Pulmonary artery endothelial cell (primary cell): ENCODE results near the gene CDON. TPM values are rescaled to one million over a fixed set of nuclear protein-coding genes. Genes with fewer than 3 reads are reported as not detected.

Experiments
- DNase-seq: peaks from one replicate; pipeline ENCODE4 v3.0.0-alpha.2; 2011; ENCODE audit warnings: low read depth, low spot score
- total RNA-seq: library from RNA; depleted of rRNA; stranded (reverse); fragments of >200 nt; gene quantifications from 2 replicates; pipeline ENCODE4 v1.2.3, GENCODE V29; 2014

The CDON gene
- total RNA-seq, 1 donor from 2014 or later = 1.4 TPM

DNA sequence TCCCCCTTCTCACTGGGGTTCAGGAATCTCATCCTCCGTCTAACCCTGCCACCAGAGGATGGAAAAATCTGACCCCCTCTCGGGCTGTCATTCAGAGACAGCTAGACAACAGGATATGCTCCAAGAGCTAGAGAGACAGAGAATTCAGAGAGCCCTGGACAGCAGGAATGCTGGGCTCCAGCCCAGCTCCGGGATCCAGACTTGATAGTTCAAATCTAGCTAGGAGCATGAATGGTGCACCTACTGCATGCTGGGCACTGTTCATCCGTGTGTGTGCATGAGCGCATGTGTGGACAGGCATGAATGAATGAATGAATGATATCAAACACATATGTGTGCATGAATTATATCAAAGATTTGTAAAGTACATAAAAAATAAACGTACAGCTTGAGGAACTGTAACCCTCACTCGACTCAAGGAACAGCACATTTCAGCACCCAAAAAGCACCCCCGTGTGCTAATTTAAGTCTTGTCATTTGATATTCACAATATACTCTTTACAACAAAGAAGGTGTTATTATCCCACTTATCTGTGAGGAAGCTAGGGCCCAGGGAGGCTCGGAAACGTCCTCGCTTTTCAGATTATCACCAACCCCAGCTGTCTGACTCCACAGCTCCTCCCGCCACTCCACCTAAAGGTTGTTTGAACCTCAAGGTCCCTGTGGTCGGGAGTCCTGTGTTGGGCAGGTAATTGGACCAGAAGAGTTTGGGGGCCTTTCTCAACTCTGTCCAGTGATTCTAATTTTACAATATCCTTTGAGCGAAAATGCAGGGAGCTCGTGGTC is 117.5 kb downstream of the CDON start:
- no peak for DNase-seq

DNA sequence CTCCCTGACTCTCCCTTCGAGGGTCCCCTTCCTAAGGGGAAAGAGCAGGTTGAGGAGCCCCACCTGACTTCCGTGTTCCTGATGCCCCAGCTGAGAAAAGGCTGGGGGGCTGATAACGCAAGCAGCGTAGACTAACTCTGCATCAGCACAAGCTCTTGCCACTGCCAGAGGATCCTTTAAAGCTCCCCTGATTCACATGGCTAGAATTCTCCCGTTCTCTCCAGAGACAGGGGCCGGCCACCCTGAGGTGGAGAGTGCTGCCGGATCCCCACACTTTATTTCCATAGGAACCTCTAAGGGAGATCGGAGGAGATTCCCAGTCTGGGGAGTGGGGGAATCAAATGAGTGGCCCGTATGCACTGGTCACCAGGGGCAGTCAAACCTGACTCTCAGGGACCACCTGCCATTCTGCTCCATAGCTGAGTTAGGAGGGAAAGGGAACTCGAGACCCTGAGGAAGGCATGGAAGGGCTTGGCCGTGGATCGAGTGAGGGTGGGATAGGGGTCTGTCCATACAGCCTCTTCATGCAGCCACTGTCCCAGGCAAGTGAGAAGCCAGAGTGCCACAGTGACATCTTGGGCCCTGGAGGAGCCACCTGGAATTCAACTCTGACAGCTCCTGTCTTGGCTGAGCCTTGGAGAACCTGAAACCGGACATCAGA is 118.2 kb downstream of the CDON start:
- DNase-seq = no peak

DNA sequence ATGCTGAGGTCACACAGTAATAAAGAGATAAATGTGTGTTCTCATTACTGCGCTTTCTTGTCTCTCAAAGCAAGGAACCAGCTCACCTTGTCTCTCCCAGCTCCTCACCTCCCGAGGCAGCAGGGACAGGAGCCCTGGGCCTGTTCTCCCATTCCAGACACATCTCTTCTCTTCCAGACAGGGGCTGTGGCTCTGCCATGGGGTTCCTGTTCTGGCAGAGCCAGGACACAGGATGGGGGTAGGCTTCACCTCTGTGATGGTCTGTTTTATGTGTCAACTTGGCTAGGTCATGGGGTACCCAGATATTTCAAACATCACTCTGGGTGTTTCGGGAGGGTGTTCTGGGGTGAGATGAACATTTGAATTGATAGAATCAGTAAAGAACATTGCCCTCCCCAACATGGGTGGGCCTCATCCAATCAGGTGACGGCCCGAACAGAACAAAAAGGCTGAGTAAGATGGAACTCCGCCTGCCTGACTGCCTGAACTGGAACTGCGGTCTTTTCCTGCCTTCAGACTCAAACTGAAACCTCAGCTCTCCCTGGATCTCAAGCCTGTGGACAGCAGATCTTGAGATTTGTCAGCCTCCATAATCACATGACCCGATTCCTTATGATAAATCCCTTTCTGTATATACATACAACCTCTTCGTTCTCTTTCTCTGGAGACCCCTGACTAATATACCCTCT is 118.9 kb downstream of the CDON start:
- DNase-seq = no peak

DNA sequence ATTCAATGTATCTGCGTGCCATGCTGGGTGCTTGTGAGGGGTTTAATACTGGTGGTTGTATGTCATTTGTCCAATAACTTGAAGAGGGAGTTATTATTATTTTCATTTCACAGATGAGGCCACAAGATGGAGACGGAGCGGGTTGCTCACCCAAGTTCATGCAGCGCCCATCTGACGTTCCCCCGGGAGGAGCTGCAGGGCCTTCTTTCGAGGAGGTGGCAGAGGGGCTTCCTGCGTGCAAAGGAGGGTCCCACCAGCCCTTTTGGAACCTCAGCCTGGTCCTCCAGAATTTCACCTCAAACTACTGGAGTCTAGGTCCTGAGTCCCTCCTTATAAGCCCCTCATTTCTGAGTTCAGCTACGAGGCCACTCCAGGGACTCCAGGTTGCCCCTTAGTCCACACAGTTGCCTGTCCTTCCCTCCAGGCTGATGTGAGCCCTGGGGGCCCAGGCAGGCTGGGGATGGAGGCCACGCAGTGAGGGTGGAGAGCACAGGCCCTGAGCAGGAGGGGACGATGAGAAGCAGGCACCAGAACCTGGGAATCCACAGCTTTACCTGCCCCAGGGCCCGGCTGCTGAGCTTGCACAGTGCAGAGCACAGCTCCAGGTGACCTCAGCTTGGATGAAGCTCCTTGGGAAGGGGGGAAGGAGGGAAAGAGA is 119.8 kb downstream of the CDON start:
- no peak for DNase-seq

GRCh38 chr11:125941619-125942611 is 120.8 kb downstream of the CDON start:
- no peak for DNase-seq

- DNase-seq = no peak
Observed at GRCh38 chr11:125941267-125941618, 121.4 kb downstream of the CDON start.

DNA sequence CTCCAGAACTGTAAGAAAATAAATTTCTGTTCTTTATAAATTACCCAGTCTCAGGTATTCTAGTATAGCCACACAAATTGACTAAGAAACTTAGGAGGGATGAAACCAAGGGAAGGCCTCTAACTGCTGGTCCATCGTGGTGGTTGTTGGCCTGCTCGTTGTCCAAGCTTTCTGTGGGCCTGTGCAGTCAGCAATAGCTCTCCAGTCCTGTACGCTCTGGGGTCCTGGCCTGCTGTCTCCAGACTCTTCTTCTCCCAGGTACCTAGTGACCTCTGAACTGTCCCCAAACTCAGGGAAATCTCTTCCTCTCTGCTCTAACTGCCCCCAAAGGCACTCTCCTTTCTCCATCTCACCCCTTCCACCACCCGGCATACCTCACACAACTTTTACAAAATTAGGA is 122.5 kb downstream of the CDON start:
- no peak for DNase-seq

- no peak for DNase-seq
Observed at GRCh38 chr11:125939081-125939521, 123.6 kb downstream of the CDON start.

DNA sequence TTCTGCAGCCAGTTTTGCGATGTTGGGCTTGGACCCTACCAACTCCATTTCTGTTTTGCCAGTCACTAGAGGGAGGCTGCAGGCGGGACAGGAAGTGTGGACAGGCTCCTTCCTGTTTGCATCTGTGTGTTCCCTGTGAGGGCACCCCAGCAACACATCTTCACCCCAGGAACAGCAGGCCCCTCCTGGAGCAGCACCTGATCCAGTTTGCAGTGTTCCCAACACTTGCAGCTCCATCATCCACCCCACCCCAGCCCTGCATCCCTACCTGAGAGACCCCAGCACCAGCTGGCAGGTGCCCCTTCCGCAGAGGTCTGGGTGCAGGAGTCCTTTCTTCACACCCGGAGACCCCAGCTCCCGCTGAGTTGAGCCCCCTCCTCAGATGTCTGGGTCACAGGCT is 124.2 kb downstream of the CDON start:
- DNase-seq = no peak

DNA sequence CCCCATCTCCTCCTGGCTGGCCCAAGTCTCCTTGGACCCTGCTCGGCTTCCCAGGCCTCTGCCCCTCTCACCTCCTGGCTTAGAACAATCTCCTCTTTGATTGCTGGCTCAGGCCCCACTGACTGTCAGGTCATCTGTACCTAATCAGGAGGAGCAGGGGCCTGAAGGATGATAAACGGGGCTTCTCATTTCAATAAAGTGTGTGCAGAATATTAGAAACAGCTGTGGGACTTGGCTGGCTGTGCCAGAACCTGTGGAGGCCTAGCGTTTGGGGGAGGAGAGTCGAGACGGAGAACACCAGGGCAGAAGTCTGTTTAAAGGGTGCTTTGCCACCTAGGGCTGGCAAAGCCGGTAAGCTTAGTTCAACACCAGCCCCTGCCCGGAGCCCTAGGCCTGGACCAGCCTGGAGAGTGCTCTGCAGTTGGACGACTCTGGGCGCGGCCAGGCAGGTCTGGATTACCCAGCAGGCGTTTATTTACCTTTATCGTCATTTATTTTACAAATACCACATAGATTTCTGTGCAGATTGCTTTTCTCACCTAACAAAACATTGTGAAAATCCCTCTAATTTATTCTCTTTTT is 127.0 kb downstream of the CDON start:
- DNase-seq = no peak

- DNase-seq = no peak
Observed at GRCh38 chr11:125935056-125935455, 127.6 kb downstream of the CDON start.

DNA sequence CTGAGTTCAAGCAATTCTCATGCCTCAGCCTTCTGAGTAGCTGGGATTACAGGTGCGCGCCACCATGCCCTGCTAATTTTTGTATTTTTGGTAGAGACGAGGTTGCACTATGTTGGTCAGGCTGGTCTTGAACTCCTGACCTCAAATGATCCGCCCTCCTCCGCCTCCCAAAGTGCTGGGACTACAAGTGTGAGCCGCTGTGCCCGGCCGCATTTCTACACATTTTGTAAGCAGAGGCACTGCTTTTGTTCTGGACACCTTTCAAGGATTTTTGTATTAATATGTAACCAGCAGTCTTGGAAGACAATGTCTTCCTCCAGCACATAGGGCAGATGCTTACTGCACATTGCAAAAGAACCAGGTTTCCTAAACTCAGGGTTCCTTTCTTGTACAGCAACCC is 128.2 kb downstream of the CDON start:
- DNase-seq = no peak

GRCh38 chr11:125933030-125933813 is 129.4 kb downstream of the CDON start:
- DNase-seq = no peak

GRCh38 chr11:125932301-125932700 is 130.4 kb downstream of the CDON start:
- DNase-seq = no peak

- DNase-seq = no peak
Observed at GRCh38 chr11:125931668-125932067, 131.0 kb downstream of the CDON start.

DNA sequence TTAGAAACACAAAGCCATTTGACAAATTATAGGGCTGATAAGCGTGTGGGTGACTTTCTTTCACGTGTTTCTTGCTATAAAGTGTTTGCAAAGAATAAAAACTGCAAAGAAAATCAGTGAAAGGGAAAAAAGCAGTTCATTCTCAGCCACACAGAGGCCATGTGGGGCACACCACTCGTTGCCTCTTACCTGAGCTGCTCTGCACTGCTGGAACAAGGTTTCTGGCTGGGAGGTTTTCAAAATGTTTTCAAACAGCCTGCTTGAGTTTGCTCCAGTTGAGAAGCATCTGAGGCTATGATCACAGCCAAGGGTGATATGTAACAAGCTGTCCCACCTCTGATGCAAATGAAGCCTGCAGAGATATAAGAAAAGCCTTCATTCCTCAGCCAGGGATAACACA is 131.6 kb downstream of the CDON start:
- no peak for DNase-seq

- no peak for DNase-seq
Observed at GRCh38 chr11:125930076-125930450, 132.6 kb downstream of the CDON start.

DNA sequence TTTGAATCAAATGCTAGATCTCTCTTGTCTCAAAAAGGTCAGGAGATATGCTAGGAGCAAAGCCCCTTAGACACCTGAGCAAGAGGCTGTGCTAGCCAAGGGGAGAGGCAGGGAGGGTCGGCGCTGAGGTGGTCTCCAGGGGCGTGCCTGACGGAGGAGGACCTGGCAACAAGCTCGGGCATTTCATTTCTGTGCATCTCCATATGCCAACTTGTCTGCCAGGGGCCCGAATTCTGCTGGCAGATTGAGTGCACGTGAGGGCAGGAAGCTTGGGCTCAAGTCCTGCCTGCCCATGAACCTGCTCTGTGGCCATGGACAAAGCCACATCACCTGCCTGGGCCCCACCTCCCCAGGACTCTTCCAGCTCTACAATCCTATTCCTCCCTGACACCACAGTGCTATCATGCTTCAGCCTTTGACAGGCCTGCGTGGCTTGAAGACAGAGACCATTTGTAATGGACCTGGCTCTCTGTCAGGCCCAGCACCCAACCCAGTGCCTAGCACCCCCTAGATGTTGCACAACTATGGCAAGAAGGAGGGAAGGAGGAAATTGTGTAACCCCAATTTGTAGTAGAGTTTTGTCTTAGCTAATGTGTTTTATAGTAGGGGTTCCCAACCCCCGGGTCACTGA is 133.1 kb downstream of the CDON start:
- DNase-seq = no peak

GRCh38 chr11:125926682-125927081 is 136.0 kb downstream of the CDON start:
- no peak for DNase-seq
